NK-92 treated with Interleukin-12 subunit alpha and Interleukin-12 subunit beta, amount 100 ng/mL, for 24 hours (cell line): ENCODE data around the gene MDFIC.

Experiments
- DNase-seq: peaks from one replicate; lab custom pipeline; 2025; lab: John Stamatoyannopoulos, UW

Gene MDFIC

GRCh38 chr7:114952296-114952695, 30.4 kb downstream of the MDFIC start:
- DNase-seq, result no peak

GRCh38 chr7:114953724-114954123, 31.8 kb downstream of the MDFIC start:
- DNase-seq, result no peak

GRCh38 chr7:114956702-114957101, 34.8 kb downstream of the MDFIC start:
- no peak for DNase-seq

GRCh38 chr7:114957444-114957843, 35.5 kb downstream of the MDFIC start:
- DNase-seq, result no peak

GRCh38 chr7:114959931-114960330, 38.0 kb downstream of the MDFIC start:
- DNase-seq, result no peak

GRCh38 chr7:114962441-114962840, 40.5 kb downstream of the MDFIC start:
- DNase-seq, result no peak

- no peak for DNase-seq
Observed at GRCh38 chr7:114966156-114966555, 44.3 kb downstream of the MDFIC start.

GRCh38 chr7:114969096-114969495, 47.2 kb downstream of the MDFIC start:
- no peak for DNase-seq

GRCh38 chr7:114970308-114970707, 48.4 kb downstream of the MDFIC start:
- DNase-seq, result no peak

- DNase-seq, result no peak
Observed at GRCh38 chr7:114970732-114971131, 48.8 kb downstream of the MDFIC start.

- no peak for DNase-seq
Observed at GRCh38 chr7:114972567-114972966, 50.7 kb downstream of the MDFIC start.

GRCh38 chr7:114973147-114973546, 51.3 kb downstream of the MDFIC start:
- no peak for DNase-seq

GRCh38 chr7:114975401-114975800, 53.5 kb downstream of the MDFIC start:
- no peak for DNase-seq

GRCh38 chr7:114976666-114977065, 54.8 kb downstream of the MDFIC start:
- DNase-seq, result no peak

- DNase-seq, result no peak
Observed at GRCh38 chr7:114977277-114977676, 55.4 kb downstream of the MDFIC start.

- no peak for DNase-seq
Observed at GRCh38 chr7:114979388-114979787, 57.5 kb downstream of the MDFIC start.

- DNase-seq, result no peak
Observed at GRCh38 chr7:114979803-114980507, 58.1 kb downstream of the MDFIC start.

- DNase-seq, result no peak
Observed at GRCh38 chr7:114981323-114981722, 59.4 kb downstream of the MDFIC start.

- no peak for DNase-seq
Observed at GRCh38 chr7:114985116-114985715, 63.3 kb downstream of the MDFIC start.

GRCh38 chr7:114986190-114987180, 64.6 kb downstream of the MDFIC start:
- DNase-seq, result no peak

GRCh38 chr7:114988026-114988425, 66.1 kb downstream of the MDFIC start:
- no peak for DNase-seq

GRCh38 chr7:114988755-114989375, 67.0 kb downstream of the MDFIC start:
- no peak for DNase-seq
